ENCODE results near the gene SAMD4A.
A peak's percentile ranks its signal among the peaks of the same experiment; 100 is the strongest.

The SAMD4A gene

GRCh38 chr14:54567639-54568561 lies 972 bp downstream of the SAMD4A start:
- Histone ChIP-seq H3K27me3 (peaks cover 93% of the 10 kb centered on the region), H3K27ac (no peak overlapping the region), H3K9me3 (peaks cover 6% of the 10 kb centered on the region), H3K36me3 (no peaks in the 10 kb centered on the region), H3K4me3 (ENCODE audit: low read depth in 1 of 2, low read length in 1 of 2) (peak overlapping the region; percentile 53 to 71), H3K4me1 (ENCODE audit: control insufficient read depth in 1 of 2, insufficient read depth in 1 of 2, low read depth in 1 of 2, low read length in 1 of 2) (peaks cover 32 to 43% of the 10 kb centered on the region in 2 experiments)
- no peak for TF ChIP-seq CTCF (IDR thresholded peaks at IDR 0.05)

- Histone ChIP-seq H3K9me3 (peaks cover 6% of the 10 kb centered on the region), H3K27me3 (peaks cover 83% of the 10 kb centered on the region), H3K36me3 (no peaks in the 10 kb centered on the region), H3K4me3 (ENCODE audit: low read depth in 1 of 2, low read length in 1 of 2) (no peak overlapping the region), H3K27ac (no peak overlapping the region), H3K4me1 (ENCODE audit: control insufficient read depth in 1 of 2, insufficient read depth in 1 of 2, low read depth in 1 of 2, low read length in 1 of 2) (peaks cover 32 to 43% of the 10 kb centered on the region in 2 experiments)
- TF ChIP-seq CTCF (IDR thresholded peaks at IDR 0.05): no peak
Observed at GRCh38 chr14:54568821-54569595, 2.1 kb downstream of the SAMD4A start.

- TF ChIP-seq CTCF (IDR thresholded peaks at IDR 0.05): no peak
- peaks cover 73% of the 10 kb centered on the region for H3K27me3 ChIP-seq
- H3K27ac ChIP-seq: no peak overlapping the region
- peaks cover 6% of the 10 kb centered on the region for H3K9me3 ChIP-seq
- H3K36me3 ChIP-seq: no peaks in the 10 kb centered on the region
- H3K4me3 ChIP-seq (ENCODE audit: low read depth in 1 of 2, low read length in 1 of 2): no peak overlapping the region
- H3K4me1 ChIP-seq (ENCODE audit: control insufficient read depth in 1 of 2, insufficient read depth in 1 of 2, low read depth in 1 of 2, low read length in 1 of 2): peaks cover 22 to 33% of the 10 kb centered on the region in 2 experiments
Observed at GRCh38 chr14:54570047-54570446, 3.1 kb downstream of the SAMD4A start.

- Histone ChIP-seq H3K4me3 (ENCODE audit: low read depth in 1 of 2, low read length in 1 of 2) (no peak overlapping the region), H3K9me3 (peaks cover 6% of the 10 kb centered on the region), H3K36me3 (no peaks in the 10 kb centered on the region), H3K4me1 (ENCODE audit: control insufficient read depth in 1 of 2, insufficient read depth in 1 of 2, low read depth in 1 of 2, low read length in 1 of 2) (peaks cover 15 to 25% of the 10 kb centered on the region in 2 experiments), H3K27ac (no peak overlapping the region), H3K27me3 (peaks cover 65% of the 10 kb centered on the region)
- TF ChIP-seq CTCF (IDR thresholded peaks at IDR 0.05): no peak
Observed at GRCh38 chr14:54570631-54571415, 3.9 kb downstream of the SAMD4A start.

GRCh38 chr14:54572316-54572715 lies 5.4 kb downstream of the SAMD4A start:
- H3K36me3 ChIP-seq: no peaks in the 10 kb centered on the region
- TF ChIP-seq CTCF (IDR thresholded peaks at IDR 0.05): no peak
- no peak overlapping the region for H3K27ac ChIP-seq
- H3K9me3 ChIP-seq: peaks cover 6% of the 10 kb centered on the region
- H3K4me3 ChIP-seq (ENCODE audit: low read depth in 1 of 2, low read length in 1 of 2): no peak overlapping the region
- peaks cover 50% of the 10 kb centered on the region for H3K27me3 ChIP-seq
- peaks cover 4 to 10% of the 10 kb centered on the region in 2 experiments for H3K4me1 ChIP-seq (ENCODE audit: control insufficient read depth in 1 of 2, insufficient read depth in 1 of 2, low read depth in 1 of 2, low read length in 1 of 2)
